ENCODE results near the gene ARF4.
"Not testable (repeated sequence)": the region's sequence is repeated elsewhere in the genome, so short reads cannot be mapped to it uniquely, and the experiment has no call there.

The ARF4 gene

GRCh38 chr3:57597127-57597923, at the start of gene ARF4:
TSS of gene ARF4 (minus strand) at chr3:57597344. CDS start at chr3:57597140, 204 bp downstream.
- Histone ChIP-seq H3K4me1 (ENCODE audit: control insufficient read depth, insufficient read depth, low read length) (peaks cover 10% of the 10 kb centered on the region), H3K4me3 (ENCODE audit: low read length) (peak within 1 kb of the TSS; percentile 88), H3K27me3 (ENCODE audit: control insufficient read depth, insufficient read depth, low read length) (no peaks in the 10 kb centered on the region), H3K27ac (ENCODE audit: low read depth, low read length) (peak within 1 kb of the TSS; percentile 96), H3K36me3 (ENCODE audit: control insufficient read depth, insufficient read depth, low read length) (no peaks in the 10 kb centered on the region), H3K9ac (ENCODE audit: low read length) (peak within 1 kb of the TSS; percentile 87)

GRCh38 chr3:57646723-57647122, 49.6 kb upstream of the ARF4 start:
- no peaks in the 10 kb centered on the region for H3K4me1 ChIP-seq (ENCODE audit: control insufficient read depth, insufficient read depth, low read length)
- peaks cover 11% of the 10 kb centered on the region for H3K36me3 ChIP-seq (ENCODE audit: control insufficient read depth, insufficient read depth, low read length)
- no peak overlapping the region for H3K4me3 ChIP-seq (ENCODE audit: low read length)
- H3K9ac ChIP-seq (ENCODE audit: low read length), result no peak overlapping the region
- H3K27ac ChIP-seq (ENCODE audit: low read depth, low read length), result no peak overlapping the region
- no peaks in the 10 kb centered on the region for H3K27me3 ChIP-seq (ENCODE audit: control insufficient read depth, insufficient read depth, low read length)

GRCh38 chr3:57644740-57645139, 47.6 kb upstream of the ARF4 start:
- no peak overlapping the region for H3K27ac ChIP-seq (ENCODE audit: low read depth, low read length)
- H3K9ac ChIP-seq (ENCODE audit: low read length), result no peak overlapping the region
- H3K27me3 ChIP-seq (ENCODE audit: control insufficient read depth, insufficient read depth, low read length), result no peaks in the 10 kb centered on the region
- H3K4me1 ChIP-seq (ENCODE audit: control insufficient read depth, insufficient read depth, low read length), result no peaks in the 10 kb centered on the region
- H3K4me3 ChIP-seq (ENCODE audit: low read length), result no peak overlapping the region
- H3K36me3 ChIP-seq (ENCODE audit: control insufficient read depth, insufficient read depth, low read length), result peaks cover 12% of the 10 kb centered on the region

GRCh38 chr3:57637391-57637790, 40.2 kb upstream of the ARF4 start:
- H3K9ac ChIP-seq (ENCODE audit: low read length), result no peak overlapping the region
- no peak overlapping the region for H3K27ac ChIP-seq (ENCODE audit: low read depth, low read length)
- peaks cover 17% of the 10 kb centered on the region for H3K36me3 ChIP-seq (ENCODE audit: control insufficient read depth, insufficient read depth, low read length)
- H3K4me3 ChIP-seq (ENCODE audit: low read length), result no peak overlapping the region
- H3K27me3 ChIP-seq (ENCODE audit: control insufficient read depth, insufficient read depth, low read length), result no peaks in the 10 kb centered on the region
- no peaks in the 10 kb centered on the region for H3K4me1 ChIP-seq (ENCODE audit: control insufficient read depth, insufficient read depth, low read length)

GRCh38 chr3:57634259-57634658, 37.1 kb upstream of the ARF4 start:
- H3K4me3 ChIP-seq (ENCODE audit: low read length); H3K4me1 ChIP-seq (ENCODE audit: control insufficient read depth, insufficient read depth, low read length); H3K9ac ChIP-seq (ENCODE audit: low read length); H3K27me3 ChIP-seq (ENCODE audit: control insufficient read depth, insufficient read depth, low read length); H3K27ac ChIP-seq (ENCODE audit: low read depth, low read length): not testable (repeated sequence)
- H3K36me3 ChIP-seq (ENCODE audit: control insufficient read depth, insufficient read depth, low read length), result peaks cover 17% of the 10 kb centered on the region

GRCh38 chr3:57627976-57628375, 30.8 kb upstream of the ARF4 start:
- H3K4me3 ChIP-seq (ENCODE audit: low read length), result no peak overlapping the region
- no peaks in the 10 kb centered on the region for H3K27me3 ChIP-seq (ENCODE audit: control insufficient read depth, insufficient read depth, low read length)
- no peaks in the 10 kb centered on the region for H3K4me1 ChIP-seq (ENCODE audit: control insufficient read depth, insufficient read depth, low read length)
- H3K27ac ChIP-seq (ENCODE audit: low read depth, low read length), result no peak overlapping the region
- H3K36me3 ChIP-seq (ENCODE audit: control insufficient read depth, insufficient read depth, low read length), result peaks cover 14% of the 10 kb centered on the region
- no peak overlapping the region for H3K9ac ChIP-seq (ENCODE audit: low read length)

- Histone ChIP-seq H3K4me3 (ENCODE audit: low read length) (no peak overlapping the region), H3K9ac (ENCODE audit: low read length) (no peak overlapping the region), H3K27me3 (ENCODE audit: control insufficient read depth, insufficient read depth, low read length) (no peaks in the 10 kb centered on the region), H3K4me1 (ENCODE audit: control insufficient read depth, insufficient read depth, low read length) (no peaks in the 10 kb centered on the region), H3K27ac (ENCODE audit: low read depth, low read length) (no peak overlapping the region), H3K36me3 (ENCODE audit: control insufficient read depth, insufficient read depth, low read length) (peaks cover 8% of the 10 kb centered on the region)
These were observed 27.7 kb upstream of the ARF4 start for GRCh38 chr3:57624801-57625200.

GRCh38 chr3:57622362-57622761, 25.2 kb upstream of the ARF4 start:
- Histone ChIP-seq H3K36me3 (ENCODE audit: control insufficient read depth, insufficient read depth, low read length) (no peaks in the 10 kb centered on the region), H3K9ac (ENCODE audit: low read length) (no peak overlapping the region), H3K27me3 (ENCODE audit: control insufficient read depth, insufficient read depth, low read length) (no peaks in the 10 kb centered on the region), H3K4me3 (ENCODE audit: low read length) (no peak overlapping the region), H3K27ac (ENCODE audit: low read depth, low read length) (no peak overlapping the region), H3K4me1 (ENCODE audit: control insufficient read depth, insufficient read depth, low read length) (no peaks in the 10 kb centered on the region)

GRCh38 chr3:57617739-57618138, 20.6 kb upstream of the ARF4 start:
- Histone ChIP-seq H3K36me3 (ENCODE audit: control insufficient read depth, insufficient read depth, low read length) (no peaks in the 10 kb centered on the region), H3K27me3 (ENCODE audit: control insufficient read depth, insufficient read depth, low read length) (no peaks in the 10 kb centered on the region), H3K27ac (ENCODE audit: low read depth, low read length) (no peak overlapping the region), H3K9ac (ENCODE audit: low read length) (no peak overlapping the region), H3K4me1 (ENCODE audit: control insufficient read depth, insufficient read depth, low read length) (no peaks in the 10 kb centered on the region), H3K4me3 (ENCODE audit: low read length) (no peak overlapping the region)

GRCh38 chr3:57616233-57616632, 19.1 kb upstream of the ARF4 start:
- no peak overlapping the region for H3K4me3 ChIP-seq (ENCODE audit: low read length)
- H3K27me3 ChIP-seq (ENCODE audit: control insufficient read depth, insufficient read depth, low read length), result no peaks in the 10 kb centered on the region
- H3K4me1 ChIP-seq (ENCODE audit: control insufficient read depth, insufficient read depth, low read length), result no peaks in the 10 kb centered on the region
- H3K36me3 ChIP-seq (ENCODE audit: control insufficient read depth, insufficient read depth, low read length), result no peaks in the 10 kb centered on the region
- no peak overlapping the region for H3K9ac ChIP-seq (ENCODE audit: low read length)
- no peak overlapping the region for H3K27ac ChIP-seq (ENCODE audit: low read depth, low read length)

- not testable (repeated sequence) for H3K27me3 ChIP-seq (ENCODE audit: control insufficient read depth, insufficient read depth, low read length); H3K27ac ChIP-seq (ENCODE audit: low read depth, low read length); H3K4me3 ChIP-seq (ENCODE audit: low read length); H3K9ac ChIP-seq (ENCODE audit: low read length); H3K4me1 ChIP-seq (ENCODE audit: control insufficient read depth, insufficient read depth, low read length); H3K36me3 ChIP-seq (ENCODE audit: control insufficient read depth, insufficient read depth, low read length)
These were observed 14.7 kb upstream of the ARF4 start for GRCh38 chr3:57611870-57612269.

- Histone ChIP-seq H3K4me3 (ENCODE audit: low read length) (no peak overlapping the region), H3K27ac (ENCODE audit: low read depth, low read length) (no peak overlapping the region), H3K4me1 (ENCODE audit: control insufficient read depth, insufficient read depth, low read length) (no peaks in the 10 kb centered on the region), H3K36me3 (ENCODE audit: control insufficient read depth, insufficient read depth, low read length) (no peaks in the 10 kb centered on the region), H3K9ac (ENCODE audit: low read length) (no peak overlapping the region), H3K27me3 (ENCODE audit: control insufficient read depth, insufficient read depth, low read length) (no peaks in the 10 kb centered on the region)
These were observed 8.5 kb upstream of the ARF4 start for GRCh38 chr3:57605683-57606082.

GRCh38 chr3:57604971-57605370, 7.8 kb upstream of the ARF4 start:
- Histone ChIP-seq H3K4me1 (ENCODE audit: control insufficient read depth, insufficient read depth, low read length) (no peaks in the 10 kb centered on the region), H3K27me3 (ENCODE audit: control insufficient read depth, insufficient read depth, low read length) (no peaks in the 10 kb centered on the region), H3K36me3 (ENCODE audit: control insufficient read depth, insufficient read depth, low read length) (no peaks in the 10 kb centered on the region), H3K9ac (ENCODE audit: low read length) (no peak overlapping the region), H3K4me3 (ENCODE audit: low read length) (no peak overlapping the region), H3K27ac (ENCODE audit: low read depth, low read length) (no peak overlapping the region)
